ENCODE data around the gene COL27A1. TPM values are rescaled to one million over a fixed set of nuclear protein-coding genes. Genes with fewer than 3 reads are reported as not detected.

Gene COL27A1
- total and polyA plus RNA-seq, 2 donors (not counting 3 experiments of a cell fraction or from before 2014, with no cell fraction given), result 14.7 to 49.1 TPM

DNA sequence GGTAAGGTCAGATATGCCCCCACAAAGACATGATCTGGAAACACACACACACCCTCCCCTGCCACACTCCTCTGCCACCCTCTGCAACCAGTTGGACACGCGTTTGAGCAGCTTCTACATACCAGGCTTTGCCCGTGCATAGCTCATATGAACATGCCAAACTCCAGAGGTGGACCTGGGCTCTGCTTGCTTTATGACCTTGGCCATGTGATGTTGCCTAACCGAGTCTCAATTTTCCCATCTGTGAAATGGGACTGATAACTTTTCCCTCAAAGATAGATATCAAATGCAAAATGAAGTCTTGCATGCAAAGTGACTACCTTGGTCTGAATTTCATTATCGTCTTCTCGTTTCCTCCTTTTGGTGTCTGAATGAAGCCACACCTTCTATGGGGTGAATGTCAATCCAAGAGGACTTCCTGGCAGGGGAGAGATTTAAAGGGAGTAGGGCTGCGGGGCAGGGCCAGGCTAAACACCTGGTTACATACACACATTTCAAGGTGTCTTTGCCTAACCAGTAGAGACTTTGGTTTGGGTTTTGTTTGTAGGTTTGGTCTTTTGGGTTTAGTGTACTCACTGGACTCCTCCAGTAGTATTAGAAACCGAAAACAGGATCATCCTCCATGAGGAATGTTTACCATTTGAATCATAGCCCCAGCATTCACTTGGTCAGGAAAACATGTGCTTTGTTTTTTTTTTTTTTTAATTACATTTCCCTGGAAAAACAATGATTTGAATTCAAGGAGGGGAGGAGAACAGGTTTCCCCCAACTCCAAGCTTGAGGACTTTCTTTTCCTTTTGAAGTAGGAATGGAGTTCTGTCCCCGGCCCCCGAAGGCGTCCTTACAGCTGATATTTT lies 63.2 kb downstream of the COL27A1 start:
- Histone ChIP-seq H3K9me3 (replicated peaks; ENCODE audit: control insufficient read depth, insufficient read depth, low read length) (no peaks in the 10 kb centered on the region), H3K9ac (replicated peaks; ENCODE audit: extremely low read depth, insufficient read depth, low read length) (no peak overlapping the region), H3K79me2 (ENCODE audit: control insufficient read depth, insufficient read depth, low read length) (no peaks in the 10 kb centered on the region), H3K36me3 (ENCODE audit: control insufficient read depth in 2 of 2, extremely low read depth in 1 of 2, insufficient read depth in 2 of 2, low read length in 2 of 2) (no peaks in the 10 kb centered on the region), H3K4me2 (ENCODE audit: insufficient read depth, low read length) (peak overlapping the region; percentile 2), H2AFZ (ENCODE audit: low read depth, low read length) (no peak overlapping the region), H3K9me1 (replicated peaks; ENCODE audit: control insufficient read depth, extremely low read depth, insufficient read depth, low read length) (no peaks in the 10 kb centered on the region), H3K27ac (ENCODE audit: insufficient read depth, low read depth, low read length) (peak overlapping the region; percentile 42), H3K27me3 (ENCODE audit: control insufficient read depth in 2 of 2, insufficient read depth in 2 of 2, low read length in 2 of 2) (no peaks in the 10 kb centered on the region), H3K4me1 (ENCODE audit: control insufficient read depth, extremely low read depth, insufficient read depth, low read length) (peaks cover 40% of the 10 kb centered on the region), H3K4me3 (replicated peaks in 1 of 3; ENCODE audit: insufficient read depth in 1 of 3, low read depth in 1 of 3, low read length in 3 of 3) (no peak overlapping the region), H4K20me1 (replicated peaks; ENCODE audit: control insufficient read depth, extremely low read depth, insufficient read depth, low read length) (no peaks in the 10 kb centered on the region)
- DNase-seq (ENCODE audit: low read depth, low spot score) (peak; percentile 64), FAIRE-seq (peak; percentile 90)
- BruUV-seq (replicated peaks), result no TSS peak
- no peak for TF ChIP-seq POLR2A (IDR thresholded peaks at IDR 0.05; ENCODE audit: low read depth, low read length)
- TF ChIP-seq, protein P1, sequence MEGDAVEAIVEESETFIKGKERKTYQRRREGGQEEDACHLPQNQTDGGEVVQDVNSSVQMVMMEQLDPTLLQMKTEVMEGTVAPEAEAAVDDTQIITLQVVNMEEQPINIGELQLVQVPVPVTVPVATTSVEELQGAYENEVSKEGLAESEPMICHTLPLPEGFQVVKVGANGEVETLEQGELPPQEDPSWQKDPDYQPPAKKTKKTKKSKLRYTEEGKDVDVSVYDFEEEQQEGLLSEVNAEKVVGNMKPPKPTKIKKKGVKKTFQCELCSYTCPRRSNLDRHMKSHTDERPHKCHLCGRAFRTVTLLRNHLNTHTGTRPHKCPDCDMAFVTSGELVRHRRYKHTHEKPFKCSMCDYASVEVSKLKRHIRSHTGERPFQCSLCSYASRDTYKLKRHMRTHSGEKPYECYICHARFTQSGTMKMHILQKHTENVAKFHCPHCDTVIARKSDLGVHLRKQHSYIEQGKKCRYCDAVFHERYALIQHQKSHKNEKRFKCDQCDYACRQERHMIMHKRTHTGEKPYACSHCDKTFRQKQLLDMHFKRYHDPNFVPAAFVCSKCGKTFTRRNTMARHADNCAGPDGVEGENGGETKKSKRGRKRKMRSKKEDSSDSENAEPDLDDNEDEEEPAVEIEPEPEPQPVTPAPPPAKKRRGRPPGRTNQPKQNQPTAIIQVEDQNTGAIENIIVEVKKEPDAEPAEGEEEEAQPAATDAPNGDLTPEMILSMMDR (IDR thresholded peaks at IDR 0.05; ENCODE audit: extremely low read depth in 1 of 2, insufficient read depth in 1 of 2, low read depth in 1 of 2, low read length in 2 of 2), result no peak
- TF ChIP-seq JUN (IDR thresholded peaks at IDR 0.05; ENCODE audit: borderline replicate concordance, insufficient read depth, insufficient read length, low read depth), result no peak
- TF ChIP-seq GATA2 (IDR thresholded peaks at IDR 0.05; ENCODE audit: insufficient read depth, insufficient read length, low read depth, low read length), result no peak
- no peak for TF ChIP-seq MYC (IDR thresholded peaks at IDR 0.05; ENCODE audit: low read depth, low read length)
- TF ChIP-seq EZH2 (IDR thresholded peaks at IDR 0.05; ENCODE audit: borderline replicate concordance, low read depth, low read length, severe bottlenecking), result no peak
- TF ChIP-seq MAX (IDR thresholded peaks at IDR 0.05; ENCODE audit: insufficient read depth, insufficient read length), result no peak
- TF ChIP-seq POLR2AphosphoS5 (IDR thresholded peaks at IDR 0.05; ENCODE audit: insufficient read depth, low read depth, low read length), result no peak
- no peak for TF ChIP-seq FOS (IDR thresholded peaks at IDR 0.05; ENCODE audit: borderline replicate concordance, insufficient read depth, low read length)
- POLR2A ChIA-PET, result no interaction called here
- dilution Hi-C loops (cut with MboI; ENCODE audit: extremely low pct_ligation_motif_present, low sequenced_read_pairs), result no loop called here
- intact Hi-C loops (cut with micrococcal nuclease), result loop anchor here (5.0 kb wide), 1 partner anchor 36 kb away; no protein-coding TSS in a partner anchor
- CTCF ChIA-PET, result interaction anchor here (1.0 to 2.7 kb wide), 4 partner anchors 25 to 111 kb away, joined by 3 to 10 read pairs (median 8); partner anchors contain the start of gene COL27A1

All from endothelial cell of umbilical vein (primary cell).